H1 (cell line): ENCODE data around the gene NDC80. TPM values are rescaled to one million over a fixed set of nuclear protein-coding genes. Genes with fewer than 3 reads are reported as not detected.

ENCODE experiments used
- RXRA ChIP-seq: IDR thresholded peaks from 2 replicates; pipeline ENCODE4 v1.6.1; 2011; ENCODE audit warnings: low read depth, mild to moderate bottlenecking, low read length, moderate library complexity; ENCODE audit not compliant: insufficient read depth
- SRF ChIP-seq: IDR thresholded peaks from 2 replicates; pipeline ENCODE4 v1.6.1; 2011; ENCODE audit warnings: mild to moderate bottlenecking, low read depth, low read length, moderate library complexity
- polyA plus RNA-seq, 7 experiments: library from polyadenylated mRNA; depleted of rRNA in 3 of 7; stranded (reverse) in 5 of 7; unstranded in 2 of 7; fragments of >200 nt in 5 of 7; fragments of 200-250 nt in 2 of 7; gene quantifications; 1 replicate in 5 of 7; 2 replicates in 1 of 7; 4 replicates in 1 of 7; pipeline versions ENCODE4 v1.2.1 to v1.2.3, GENCODE V29; 2011 to 2013; ENCODE audit warnings: missing spikeins in 2 of 7, mixed read lengths in 2 of 7
- total RNA-seq: library from RNA; stranded (reverse); fragmentation: NEBNext Ultra II Directional; extraction: Animal tissue kit (Norgen Biotek cat#: 25700); gene quantifications from 2 replicates; pipeline ENCODE4 v1.2.1, GENCODE V29; 2021

NDC80 gene
- total and polyA plus RNA-seq, 2 of the 8 experiments (the other 6 are each of a cell fraction or from before 2014, with no cell fraction given): 11.0 to 45.0 TPM

- TF ChIP-seq RXRA (no peak), SRF (no peak)
Observed at GRCh38 chr18:2629003-2629402, 57.6 kb downstream of the NDC80 start (continued).
